MM.1S (cell line): ENCODE data around the gene TNFAIP1.

ENCODE experiments used
- DNase-seq: peaks from one replicate; pipeline ENCODE4 v3.0.0-alpha.2; 2015
- H2AFZ ChIP-seq: fragments of 300-600 bp; sonication (generic); 2 replicates; pipeline ENCODE4 v1.6.0; 2016; ENCODE audit warnings: antibody characterized with exemption, low read length
- H3F3A ChIP-seq: fragments of 300-600 bp; sonication (generic); 2 replicates; pipeline ENCODE4 v1.6.1; 2016; ENCODE audit warnings: mild to moderate bottlenecking, antibody characterized with exemption, low read length, moderate library complexity, mixed read lengths; ENCODE audit not compliant: insufficient read depth
- H3K27ac ChIP-seq: fragments of 300-600 bp; sonication (generic); 2 replicates; pipeline ENCODE4 v1.5.1; 2016; ENCODE audit warnings: mild to moderate bottlenecking, low read length
- H3K27me3 ChIP-seq: fragments of 300-600 bp; sonication (generic); replicated peaks from 2 replicates; pipeline ENCODE4 v1.6.0; 2016; ENCODE audit warnings: low read length; ENCODE audit not compliant: insufficient read depth
- H3K36me3 ChIP-seq: fragments of 300-600 bp; sonication (generic); replicated peaks from 2 replicates; pipeline ENCODE4 v1.6.1; 2016; ENCODE audit warnings: mild to moderate bottlenecking, low read length, mixed read lengths; ENCODE audit not compliant: insufficient read depth
- H3K4me1 ChIP-seq: fragments of 300-600 bp; sonication (generic); 2 replicates; pipeline ENCODE4 v1.6.1; 2016; ENCODE audit warnings: low read length, mixed read lengths
- H3K4me2 ChIP-seq: fragments of 300-600 bp; sonication (generic); 2 replicates; pipeline ENCODE4 v1.6.0; 2016; ENCODE audit warnings: low read depth, low read length
- H3K4me3 ChIP-seq: fragments of 300-600 bp; sonication (generic); 2 replicates; pipeline ENCODE4 v1.5.1; 2016; ENCODE audit warnings: low read length, mixed read lengths
- H3K79me2 ChIP-seq: fragments of 300-600 bp; sonication (generic); 2 replicates; pipeline ENCODE4 v1.6.1; 2016; ENCODE audit warnings: mixed run types, low read length, mixed read lengths
- H3K9ac ChIP-seq: fragments of 300-600 bp; sonication (generic); 2 replicates; pipeline ENCODE4 v1.6.1; 2016; ENCODE audit warnings: low read length, mixed read lengths
- H3K9me2 ChIP-seq: fragments of 300-600 bp; sonication (generic); replicated peaks from 2 replicates; pipeline ENCODE4 v1.6.1; 2016; ENCODE audit warnings: mild to moderate bottlenecking, low read length, mixed read lengths; ENCODE audit not compliant: insufficient read depth
- H3K9me3 ChIP-seq: fragments of 300-600 bp; sonication (generic); replicated peaks from 2 replicates; pipeline ENCODE4 v1.6.1; 2016; ENCODE audit warnings: mild to moderate bottlenecking, low read length, mixed read lengths; ENCODE audit not compliant: insufficient read depth
- H4K20me1 ChIP-seq: fragments of 300-600 bp; sonication (generic); 2 replicates; pipeline ENCODE4 v1.6.1; 2016; ENCODE audit warnings: mild to moderate bottlenecking, low read length, moderate library complexity, mixed read lengths; ENCODE audit not compliant: insufficient read depth
- EZH2 ChIP-seq: fragments of 300-600 bp; sonication (generic); optimal IDR thresholded peaks from 2 replicates; pipeline ENCODE3; 2017; ENCODE audit warnings: low read depth, mild to moderate bottlenecking, antibody characterized with exemption, low read length, mixed read lengths
- EZH2phosphoT487 ChIP-seq: fragments of 300-600 bp; sonication (generic); IDR thresholded peaks from 2 replicates; pipeline ENCODE4 v1.6.1; 2018; ENCODE audit warnings: antibody characterized with exemption, low read length
- TF ChIP-seq, protein P1 (sequence below): fragments of 300-600 bp; sonication (generic); IDR thresholded peaks from 2 replicates; pipeline ENCODE4 v1.5.1; 2016; ENCODE audit warnings: antibody characterized with exemption, low read length, mixed read lengths

Gene TNFAIP1

DNA sequence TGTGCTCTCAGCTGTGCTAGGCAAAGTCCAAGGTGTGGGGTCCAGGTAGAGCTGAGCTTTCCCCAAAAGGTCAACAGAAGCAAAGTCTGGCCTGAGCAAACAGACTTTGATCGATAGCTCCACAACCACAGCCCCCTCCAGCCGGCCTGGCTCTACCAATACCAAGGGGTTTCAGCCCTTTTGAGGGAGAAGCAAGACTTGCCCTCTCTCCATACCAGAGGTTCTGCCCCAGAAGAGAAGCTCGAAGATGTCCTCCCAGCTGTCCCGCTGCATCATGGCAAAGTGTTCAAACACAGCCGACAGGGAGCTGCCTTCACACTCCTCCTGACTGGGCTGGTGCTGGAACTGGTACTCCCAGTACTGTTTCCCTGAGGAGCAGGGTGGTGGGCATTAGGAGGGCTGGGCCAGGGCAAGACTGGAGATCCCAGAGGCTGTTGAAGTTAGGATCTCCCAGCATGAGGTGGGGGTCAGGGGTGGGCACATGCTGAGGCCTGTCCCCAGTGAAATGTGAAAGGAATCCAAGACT is 32.8 kb downstream of the TNFAIP1 start:
- Histone ChIP-seq H3K9me2 (no peaks in the 10 kb centered on the region), H3F3A (peaks cover 15% of the 10 kb centered on the region), H4K20me1 (no peaks in the 10 kb centered on the region), H2AFZ (no peak overlapping the region), H3K4me1 (0 out of 2 replicates have a peak, but pooled peaks cover 4% of the 10 kb centered on the region), H3K9me3 (no peaks in the 10 kb centered on the region), H3K4me3 (no peak overlapping the region), H3K27me3 (no peaks in the 10 kb centered on the region), H3K9ac (no peak overlapping the region), H3K36me3 (no peaks in the 10 kb centered on the region), H3K27ac (no peak overlapping the region), H3K4me2 (no peak overlapping the region), H3K79me2 (no peaks in the 10 kb centered on the region)
- no peak for TF ChIP-seq EZH2phosphoT487
- TF ChIP-seq, protein P1, sequence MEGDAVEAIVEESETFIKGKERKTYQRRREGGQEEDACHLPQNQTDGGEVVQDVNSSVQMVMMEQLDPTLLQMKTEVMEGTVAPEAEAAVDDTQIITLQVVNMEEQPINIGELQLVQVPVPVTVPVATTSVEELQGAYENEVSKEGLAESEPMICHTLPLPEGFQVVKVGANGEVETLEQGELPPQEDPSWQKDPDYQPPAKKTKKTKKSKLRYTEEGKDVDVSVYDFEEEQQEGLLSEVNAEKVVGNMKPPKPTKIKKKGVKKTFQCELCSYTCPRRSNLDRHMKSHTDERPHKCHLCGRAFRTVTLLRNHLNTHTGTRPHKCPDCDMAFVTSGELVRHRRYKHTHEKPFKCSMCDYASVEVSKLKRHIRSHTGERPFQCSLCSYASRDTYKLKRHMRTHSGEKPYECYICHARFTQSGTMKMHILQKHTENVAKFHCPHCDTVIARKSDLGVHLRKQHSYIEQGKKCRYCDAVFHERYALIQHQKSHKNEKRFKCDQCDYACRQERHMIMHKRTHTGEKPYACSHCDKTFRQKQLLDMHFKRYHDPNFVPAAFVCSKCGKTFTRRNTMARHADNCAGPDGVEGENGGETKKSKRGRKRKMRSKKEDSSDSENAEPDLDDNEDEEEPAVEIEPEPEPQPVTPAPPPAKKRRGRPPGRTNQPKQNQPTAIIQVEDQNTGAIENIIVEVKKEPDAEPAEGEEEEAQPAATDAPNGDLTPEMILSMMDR = no peak
- TF ChIP-seq EZH2 = no peak
- no peak for DNase-seq

DNA sequence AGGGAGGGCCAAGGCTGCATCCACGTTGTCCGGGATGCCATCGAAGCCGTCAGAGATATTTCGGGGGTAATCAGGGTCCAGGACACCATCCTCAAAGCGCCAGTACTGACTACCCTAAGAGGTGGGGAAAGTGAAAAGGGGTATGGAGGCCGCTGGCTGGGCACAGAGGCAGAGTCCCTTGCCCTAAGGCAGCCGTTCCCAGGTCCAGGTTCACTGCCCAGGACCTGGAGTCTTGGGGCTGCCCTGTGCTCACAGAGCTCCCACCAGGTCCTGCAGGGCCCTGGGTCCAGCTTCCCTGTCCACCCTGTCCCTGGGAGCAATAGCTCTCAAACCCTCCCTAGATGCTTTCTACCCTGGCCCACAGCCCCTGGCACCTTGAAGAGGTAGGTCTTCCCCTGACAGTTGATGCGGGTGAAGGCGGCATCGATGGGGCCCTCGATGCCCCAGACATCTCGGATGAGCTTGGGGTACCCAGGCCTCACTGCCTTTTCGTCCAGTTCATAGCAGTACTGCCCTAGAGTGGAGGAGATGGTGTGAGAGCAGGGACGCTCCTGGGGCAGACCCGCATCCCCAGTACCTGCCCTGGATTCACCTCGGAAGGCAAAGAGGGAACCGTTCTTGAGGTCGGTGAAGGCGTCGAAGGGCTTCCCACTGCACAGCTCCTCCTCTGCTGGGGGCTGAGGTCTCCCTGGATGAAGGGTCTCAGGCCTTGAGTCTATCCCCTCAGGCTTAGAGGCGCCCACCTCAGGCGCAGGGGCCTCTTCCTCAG is 33.5 kb downstream of the TNFAIP1 start:
- Histone ChIP-seq H3F3A (peaks cover 15% of the 10 kb centered on the region), H3K9me2 (no peaks in the 10 kb centered on the region), H3K36me3 (no peaks in the 10 kb centered on the region), H3K9ac (no peak overlapping the region), H3K4me2 (no peak overlapping the region), H4K20me1 (no peaks in the 10 kb centered on the region), H3K27ac (no peak overlapping the region), H3K4me1 (0 out of 2 replicates have a peak, but pooled peaks cover 4% of the 10 kb centered on the region), H2AFZ (no peak overlapping the region), H3K4me3 (no peak overlapping the region), H3K9me3 (no peaks in the 10 kb centered on the region), H3K27me3 (no peaks in the 10 kb centered on the region), H3K79me2 (no peaks in the 10 kb centered on the region)
- TF ChIP-seq, protein P1 = no peak
- no peak for TF ChIP-seq EZH2phosphoT487
- TF ChIP-seq EZH2 = no peak
- no peak for DNase-seq

DNA sequence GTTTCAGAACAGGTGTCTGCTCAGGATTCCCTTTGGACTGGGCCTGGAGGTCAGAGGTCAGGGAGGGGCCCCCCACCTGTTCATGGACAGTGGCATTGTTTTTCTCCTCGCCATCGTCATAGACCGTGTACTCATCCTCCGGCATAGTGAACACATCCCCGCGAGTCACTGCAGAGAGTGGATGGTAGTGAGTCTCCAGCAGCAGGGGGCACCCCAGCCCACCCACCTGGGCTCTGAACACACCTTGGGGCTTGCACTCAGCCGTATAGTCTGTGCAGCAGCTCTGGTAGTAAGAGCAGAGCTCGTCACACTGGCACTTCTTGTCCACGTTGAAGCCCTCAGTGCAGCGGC is 34.1 kb downstream of the TNFAIP1 start:
- no peaks in the 10 kb centered on the region for H4K20me1 ChIP-seq
- no peak overlapping the region for H3K27ac ChIP-seq
- 0 out of 2 replicates have a peak, but pooled peaks cover 4% of the 10 kb centered on the region for H3K4me1 ChIP-seq
- H3K4me3 ChIP-seq = no peak overlapping the region
- DNase-seq = no peak
- H2AFZ ChIP-seq = no peak overlapping the region
- no peak overlapping the region for H3K9ac ChIP-seq
- no peaks in the 10 kb centered on the region for H3K9me2 ChIP-seq
- no peaks in the 10 kb centered on the region for H3K79me2 ChIP-seq
- H3F3A ChIP-seq = peaks cover 15% of the 10 kb centered on the region
- no peaks in the 10 kb centered on the region for H3K36me3 ChIP-seq
- H3K9me3 ChIP-seq = no peaks in the 10 kb centered on the region
- H3K4me2 ChIP-seq = no peak overlapping the region
- no peaks in the 10 kb centered on the region for H3K27me3 ChIP-seq
- TF ChIP-seq, protein P1 = no peak
- TF ChIP-seq EZH2phosphoT487 = no peak
- no peak for TF ChIP-seq EZH2
